Left lung (tissue), 10 donors: ENCODE results near the gene PDE4D. TPM values are rescaled to one million over a fixed set of nuclear protein-coding genes. Genes with fewer than 3 reads are reported as not detected.

ENCODE experiments used
- ATAC-seq: fragments of 200-7000 bp; cut with Tn5 transposase; one replicate; pipeline ENCODE4 v1.9.1; 2020; ENCODE audit warnings: moderate library complexity
- DNase-seq, 4 donors: peaks; one replicate each; pipeline ENCODE4 v3.0.0-alpha.2; 2013 to 2020
- H3K27ac ChIP-seq, 2 donors: fragments of 200-600 bp; sonication (generic) in 1 of 2; one replicate each; pipeline versions ENCODE4 v1.5.0 to v1.8.0; 2020 to 2021
- H3K27me3 ChIP-seq, 2 donors: fragments of 200-600 bp; sonication (generic) in 1 of 2; one replicate each; pipeline versions ENCODE4 v1.5.0 to v1.8.0; 2020 to 2021
- H3K36me3 ChIP-seq, 2 donors: fragments of 200-600 bp; sonication (generic) in 1 of 2; one replicate each; pipeline versions ENCODE4 v1.5.0 to v1.8.0; 2020 to 2021
- H3K4me1 ChIP-seq, 2 donors: fragments of 200-600 bp; one replicate each; pipeline ENCODE4 v1.8.0; 2021
- H3K4me3 ChIP-seq, 2 donors: fragments of 200-600 bp; sonication (generic) in 1 of 2; one replicate each; pipeline versions ENCODE4 v1.5.0 to v1.8.0; 2020 to 2021; ENCODE audit warnings: mild to moderate bottlenecking in 1 of 2
- H3K9me3 ChIP-seq, 2 donors: fragments of 200-600 bp; sonication (generic) in 1 of 2; one replicate each; pipeline versions ENCODE4 v1.5.0 to v1.8.0; 2020 to 2021
- intact Hi-C, 2 donors: fragments of 100-400 bp; cut with DNase I; formaldehyde crosslinking; loops; one replicate each; pipeline versions ENCODE4 v1.11.2 to v1.14.2; 2022
- polyA plus RNA-seq, 6 donors: library from polyadenylated mRNA; unstranded; fragments of 120-200 nt; gene quantifications; one replicate each; pipeline ENCODE4 v1.2.1, GENCODE V29; 2013; ENCODE audit not compliant: insufficient read length in 6 of 6
- total RNA-seq, 2 donors: library from RNA; stranded (reverse); fragmentation: NEBNext Ultra II Directional; extraction: Animal tissue kit (Norgen Biotek cat#: 25700); gene quantifications; one replicate each; pipeline ENCODE4 v1.2.1, GENCODE V29; 2021
- TF ChIP-seq, protein P1 (sequence below), 2 donors: fragments of 200-600 bp; sonication (generic) in 1 of 2; IDR thresholded peaks; one replicate each; pipeline versions ENCODE4 v1.5.0 to v1.8.0; 2021; ENCODE audit warnings: antibody characterized with exemption in 2 of 2
- donor health status: DM: no; HTN: yes; CAD: no.
- donor health status: DM: no; HTN: no; CAD: no.

The PDE4D gene
- total and polyA plus RNA-seq, 8 donors, result 21.4 to 57.1 (median 25.4) TPM

DNA sequence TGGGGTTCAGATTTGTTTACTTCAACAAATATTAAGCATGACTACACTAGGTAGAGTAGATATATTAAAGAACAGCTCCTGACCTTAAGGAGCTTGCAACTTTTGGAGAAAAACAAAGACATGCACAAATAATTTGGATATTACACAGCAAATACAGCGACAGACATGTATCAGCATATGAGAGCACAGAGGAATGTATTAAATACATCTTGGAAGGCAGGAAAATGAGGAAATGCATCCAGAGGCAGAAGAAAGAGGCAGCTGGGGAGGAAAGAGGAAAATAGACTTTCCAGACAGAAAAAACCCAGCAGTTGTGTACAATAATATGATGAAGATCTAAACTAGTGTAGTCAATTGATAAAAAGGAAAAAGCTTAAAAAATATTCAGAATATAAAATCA lies 392.2 kb downstream of the PDE4D start:
- Histone ChIP-seq H3K27me3 (no peaks in the 10 kb centered on the region), H3K27ac (no peak overlapping the region), H3K36me3 (no peaks in the 10 kb centered on the region), H3K4me3 (no peak overlapping the region), H3K4me1 (no peaks in the 10 kb centered on the region), H3K9me3 (no peaks in the 10 kb centered on the region)
- TF ChIP-seq, protein P1, sequence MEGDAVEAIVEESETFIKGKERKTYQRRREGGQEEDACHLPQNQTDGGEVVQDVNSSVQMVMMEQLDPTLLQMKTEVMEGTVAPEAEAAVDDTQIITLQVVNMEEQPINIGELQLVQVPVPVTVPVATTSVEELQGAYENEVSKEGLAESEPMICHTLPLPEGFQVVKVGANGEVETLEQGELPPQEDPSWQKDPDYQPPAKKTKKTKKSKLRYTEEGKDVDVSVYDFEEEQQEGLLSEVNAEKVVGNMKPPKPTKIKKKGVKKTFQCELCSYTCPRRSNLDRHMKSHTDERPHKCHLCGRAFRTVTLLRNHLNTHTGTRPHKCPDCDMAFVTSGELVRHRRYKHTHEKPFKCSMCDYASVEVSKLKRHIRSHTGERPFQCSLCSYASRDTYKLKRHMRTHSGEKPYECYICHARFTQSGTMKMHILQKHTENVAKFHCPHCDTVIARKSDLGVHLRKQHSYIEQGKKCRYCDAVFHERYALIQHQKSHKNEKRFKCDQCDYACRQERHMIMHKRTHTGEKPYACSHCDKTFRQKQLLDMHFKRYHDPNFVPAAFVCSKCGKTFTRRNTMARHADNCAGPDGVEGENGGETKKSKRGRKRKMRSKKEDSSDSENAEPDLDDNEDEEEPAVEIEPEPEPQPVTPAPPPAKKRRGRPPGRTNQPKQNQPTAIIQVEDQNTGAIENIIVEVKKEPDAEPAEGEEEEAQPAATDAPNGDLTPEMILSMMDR (IDR thresholded peaks at IDR 0.05), result no peak
- intact Hi-C loops, result no loop called here
- DNase-seq (no peak), ATAC-seq (no peak)

DNA sequence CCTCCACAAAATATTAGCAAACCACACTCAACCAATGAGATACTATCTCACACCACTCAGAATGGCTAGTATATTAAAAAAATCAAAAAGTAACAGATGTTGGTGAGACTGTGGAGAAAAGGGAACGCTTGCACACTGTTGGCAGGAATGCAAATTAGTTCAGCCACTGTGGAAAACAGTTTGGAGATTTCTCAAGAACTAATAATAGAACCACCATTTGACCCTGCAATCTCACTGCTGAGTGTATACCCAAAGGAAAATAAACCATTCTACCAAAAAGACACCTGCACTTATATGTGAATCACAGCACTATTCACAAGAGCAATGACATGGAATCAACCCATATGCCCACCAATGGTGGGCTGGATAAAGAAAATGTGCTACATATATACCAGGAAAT lies 393.5 kb downstream of the PDE4D start:
- H3K27me3 ChIP-seq, result no peaks in the 10 kb centered on the region
- H3K4me3 ChIP-seq, result no peak overlapping the region
- no peak for DNase-seq
- no peak for ATAC-seq
- H3K27ac ChIP-seq, result no peak overlapping the region
- no peaks in the 10 kb centered on the region for H3K9me3 ChIP-seq
- H3K36me3 ChIP-seq, result no peaks in the 10 kb centered on the region
- no peaks in the 10 kb centered on the region for H3K4me1 ChIP-seq
- TF ChIP-seq, protein P1 (IDR thresholded peaks at IDR 0.05), result no peak
- intact Hi-C loops, result no loop called here

- Histone ChIP-seq H3K9me3 (no peaks in the 10 kb centered on the region), H3K27me3 (no peaks in the 10 kb centered on the region), H3K4me3 (no peak overlapping the region), H3K27ac (no peak overlapping the region), H3K36me3 (no peaks in the 10 kb centered on the region), H3K4me1 (no peaks in the 10 kb centered on the region)
- intact Hi-C loops, result no loop called here
- TF ChIP-seq, protein P1 (IDR thresholded peaks at IDR 0.05), result no peak
- no peak for DNase-seq
- no peak for ATAC-seq
These were observed 396.3 kb downstream of the PDE4D start for GRCh38 chr5:59497207-59497606.

- intact Hi-C loops, result no loop called here
- ATAC-seq (no peak), DNase-seq (no peak)
- H3K27me3 ChIP-seq, result no peaks in the 10 kb centered on the region
- H3K36me3 ChIP-seq, result no peaks in the 10 kb centered on the region
- TF ChIP-seq, protein P1 (IDR thresholded peaks at IDR 0.05), result no peak
- H3K27ac ChIP-seq, result no peak overlapping the region
- H3K4me1 ChIP-seq, result no peaks in the 10 kb centered on the region
- no peak overlapping the region for H3K4me3 ChIP-seq
- H3K9me3 ChIP-seq, result no peaks in the 10 kb centered on the region
These were observed 396.9 kb downstream of the PDE4D start for GRCh38 chr5:59496524-59497134.

DNA sequence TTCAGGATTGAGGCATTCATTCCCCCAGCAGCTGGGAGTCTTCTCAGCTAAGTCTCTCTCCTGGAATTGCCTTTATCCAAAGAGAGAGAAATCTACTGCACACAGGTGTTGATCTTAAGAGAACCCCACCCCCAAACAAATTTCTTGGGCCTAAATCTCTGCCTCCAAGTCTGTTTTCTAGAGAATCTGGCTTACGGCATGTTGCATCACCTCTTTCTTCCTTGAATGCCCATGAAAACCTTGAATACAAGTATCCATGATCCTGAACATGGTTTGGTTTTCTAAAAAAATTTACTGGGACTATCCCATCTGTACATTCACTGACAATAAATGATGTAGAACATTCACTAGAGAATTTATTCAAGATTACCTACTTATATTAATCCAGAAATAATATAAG lies 401.6 kb downstream of the PDE4D start:
- DNase-seq (no peak), ATAC-seq (no peak)
- Histone ChIP-seq H3K36me3 (no peaks in the 10 kb centered on the region), H3K27ac (no peak overlapping the region), H3K27me3 (no peaks in the 10 kb centered on the region), H3K4me3 (no peak overlapping the region), H3K9me3 (no peaks in the 10 kb centered on the region), H3K4me1 (peaks cover 0 to 5% of the 10 kb centered on the region in 2 donors)
- intact Hi-C loops, result no loop called here
- TF ChIP-seq, protein P1 (IDR thresholded peaks at IDR 0.05), result no peak
